Upper lobe of left lung (tissue), 6 donors: ENCODE measurements around the gene RCCD1. TPM values are rescaled to one million over a fixed set of nuclear protein-coding genes. Genes with fewer than 3 reads are reported as not detected.

Experiments
- ATAC-seq, 2 donors: fragments of 200-7000 bp; cut with Tn5 transposase; one replicate each; pipeline ENCODE4 v1.9.1; 2022; ENCODE audit warnings: mild to moderate bottlenecking in 2 of 2, moderate library complexity in 2 of 2; ENCODE audit not compliant: low FRiP score in 2 of 2
- DNase-seq, 2 donors: peaks; one replicate each; pipeline ENCODE4 v3.0.0-alpha.2; 2019 to 2020
- H3K27ac ChIP-seq, 4 donors: fragments of 200-600 bp; sonication (generic); one replicate each; pipeline ENCODE4 v1.5.1; 2016 to 2019
- H3K27me3 ChIP-seq, 4 donors: fragments of 200-600 bp; sonication (generic); one replicate each; pipeline ENCODE4 v1.5.1; 2017 to 2019
- H3K36me3 ChIP-seq, 4 donors: fragments of 200-600 bp; sonication (generic); one replicate each; pipeline ENCODE4 v1.5.1; 2016 to 2019
- H3K4me1 ChIP-seq, 4 donors: fragments of 200-600 bp; sonication (generic); one replicate each; pipeline ENCODE4 v1.5.1; 2018 to 2019
- H3K4me3 ChIP-seq, 4 donors: fragments of 200-600 bp; sonication (generic); one replicate each; pipeline ENCODE4 v1.5.1; 2017 to 2019; ENCODE audit warnings: mild to moderate bottlenecking in 2 of 4, moderate library complexity in 1 of 4
- H3K9me3 ChIP-seq, 4 donors: fragments of 200-600 bp; sonication (generic); one replicate each; pipeline ENCODE4 v1.5.1; 2018 to 2019
- EP300 ChIP-seq, 4 donors: sonication (generic); formaldehyde crosslinking; IDR thresholded peaks; one replicate each; pipeline ENCODE4 v1.5.1; 2017; ENCODE audit warnings: antibody characterized with exemption in 4 of 4, control low read depth in 2 of 4
- POLR2A ChIP-seq, 4 donors: fragments of 450-650 bp; IDR thresholded peaks; one replicate each; pipeline ENCODE4 v1.5.1; 2016 to 2017; ENCODE audit warnings: antibody characterized with exemption in 4 of 4, mild to moderate bottlenecking in 2 of 4
- POLR2AphosphoS5 ChIP-seq, 2 donors: sonication (generic); formaldehyde crosslinking; IDR thresholded peaks; one replicate each; pipeline ENCODE4 v1.5.1; 2017; ENCODE audit warnings: antibody characterized with exemption in 2 of 2
- WGBS, 2 donors: methylation state at CpG; one replicate each; pipeline ENCODE4 v1.1.5; 2017 to 2018; 5-methylcytosine and 5-hydroxymethylcytosine counted together
- total RNA-seq, 6 donors: library from RNA; depleted of rRNA in 4 of 6; stranded (reverse); fragments of >200 nt in 4 of 6; gene quantifications; one replicate each; pipeline versions ENCODE4 v1.1.0 to v1.2.1, GENCODE V29; 2016 to 2021
- TF ChIP-seq, protein P1 (sequence below), 6 experiments: fragments of 450-650 bp in 4 of 6; fragments of 200-600 bp in 2 of 6; sonication (generic) in 2 of 6; IDR thresholded peaks; one replicate each; pipeline ENCODE4 v1.5.1; 2016 to 2019; ENCODE audit warnings: antibody characterized with exemption in 6 of 6
- donor health status: DM: no; HTN: no; CAD: no; lungs with moderate emphysema.
- donor health status: DM: no; HTN: yes; CAD: no; lungs with severe emphysema.

The RCCD1 gene, protein sequence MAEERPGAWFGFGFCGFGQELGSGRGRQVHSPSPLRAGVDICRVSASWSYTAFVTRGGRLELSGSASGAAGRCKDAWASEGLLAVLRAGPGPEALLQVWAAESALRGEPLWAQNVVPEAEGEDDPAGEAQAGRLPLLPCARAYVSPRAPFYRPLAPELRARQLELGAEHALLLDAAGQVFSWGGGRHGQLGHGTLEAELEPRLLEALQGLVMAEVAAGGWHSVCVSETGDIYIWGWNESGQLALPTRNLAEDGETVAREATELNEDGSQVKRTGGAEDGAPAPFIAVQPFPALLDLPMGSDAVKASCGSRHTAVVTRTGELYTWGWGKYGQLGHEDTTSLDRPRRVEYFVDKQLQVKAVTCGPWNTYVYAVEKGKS
- total RNA-seq = 10 to 100 TPM in 2 of 6 donors, 1 to 10 TPM in 4; 3.8 to 21.0 (median 9.4) TPM

DNA sequence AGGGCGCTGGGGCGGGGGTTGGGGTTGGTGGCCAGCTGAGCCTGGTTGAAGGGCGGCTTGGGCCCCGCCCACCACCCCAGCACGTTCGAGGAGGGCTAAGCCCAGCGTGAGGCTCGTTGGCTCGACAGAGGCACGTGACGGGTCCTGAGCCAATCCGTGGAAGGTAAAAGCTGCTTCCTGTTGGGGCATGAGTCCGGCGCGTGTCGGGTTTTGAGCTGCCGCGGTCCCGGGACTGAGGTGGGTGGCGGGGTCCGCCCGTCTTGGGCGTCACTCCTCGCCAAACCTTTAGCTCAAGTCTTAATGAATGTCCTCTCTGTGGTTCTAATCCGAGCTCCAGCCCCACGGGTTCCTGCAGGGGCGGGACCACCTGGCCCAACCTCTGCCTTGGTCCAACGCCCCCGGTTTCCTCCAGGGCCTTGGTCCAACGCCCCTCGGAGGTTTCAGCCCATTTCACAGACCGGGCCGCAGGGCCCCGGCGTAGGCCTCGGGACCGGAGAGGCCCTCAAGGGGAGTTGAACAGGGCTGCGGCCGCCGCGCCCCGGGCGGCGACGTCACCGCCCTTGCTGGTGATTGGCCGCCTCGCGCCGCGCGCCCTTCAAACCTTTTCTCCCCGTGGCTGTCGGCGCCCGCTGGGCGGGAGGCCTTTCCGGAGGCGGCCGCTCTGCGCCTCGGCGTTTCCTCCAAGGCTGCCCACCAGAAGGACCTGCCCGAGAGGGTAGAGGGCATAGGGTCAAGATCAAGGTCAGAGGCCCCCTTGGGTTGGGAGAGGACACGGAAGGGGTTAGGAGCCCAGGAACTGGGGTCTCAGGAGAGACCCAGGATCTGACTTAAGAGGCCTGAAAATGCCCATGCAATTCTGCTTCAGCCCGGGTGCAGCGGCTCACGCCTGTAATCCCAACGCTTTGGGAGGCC is at the start of gene RCCD1:
RCCD1 (plus strand) TSS at position 173 of the 912 bp plus-strand sequence. CDS start 1,851 bp downstream, outside the sequence.
- DNase-seq (peak; percentile 98 to 99), ATAC-seq (peak; percentile 95 to 97)
- Histone ChIP-seq H3K4me3 (peak within 1 kb of the TSS; percentile 55 to 89 (median 74)), H3K27me3 (no peaks in the 10 kb centered on the region), H3K4me1 (peaks cover 23 to 35% (median 25%) of the 10 kb centered on the region in 4 donors), H3K9me3 (no peaks in the 10 kb centered on the region), H3K27ac (peak within 1 kb of the TSS; percentile 76 to 95 (median 87)), H3K36me3 (peaks cover 5 to 41% (median 32%) of the 10 kb centered on the region in 4 donors)
- TF ChIP-seq POLR2A (IDR thresholded peaks at IDR 0.05) (peak in 2 of 4 donors; percentile 74 to 76), EP300 (IDR thresholded peaks at IDR 0.05) (no peak), POLR2AphosphoS5 (IDR thresholded peaks at IDR 0.05) (peak; percentile 58 to 67)
- TF ChIP-seq, protein P1, sequence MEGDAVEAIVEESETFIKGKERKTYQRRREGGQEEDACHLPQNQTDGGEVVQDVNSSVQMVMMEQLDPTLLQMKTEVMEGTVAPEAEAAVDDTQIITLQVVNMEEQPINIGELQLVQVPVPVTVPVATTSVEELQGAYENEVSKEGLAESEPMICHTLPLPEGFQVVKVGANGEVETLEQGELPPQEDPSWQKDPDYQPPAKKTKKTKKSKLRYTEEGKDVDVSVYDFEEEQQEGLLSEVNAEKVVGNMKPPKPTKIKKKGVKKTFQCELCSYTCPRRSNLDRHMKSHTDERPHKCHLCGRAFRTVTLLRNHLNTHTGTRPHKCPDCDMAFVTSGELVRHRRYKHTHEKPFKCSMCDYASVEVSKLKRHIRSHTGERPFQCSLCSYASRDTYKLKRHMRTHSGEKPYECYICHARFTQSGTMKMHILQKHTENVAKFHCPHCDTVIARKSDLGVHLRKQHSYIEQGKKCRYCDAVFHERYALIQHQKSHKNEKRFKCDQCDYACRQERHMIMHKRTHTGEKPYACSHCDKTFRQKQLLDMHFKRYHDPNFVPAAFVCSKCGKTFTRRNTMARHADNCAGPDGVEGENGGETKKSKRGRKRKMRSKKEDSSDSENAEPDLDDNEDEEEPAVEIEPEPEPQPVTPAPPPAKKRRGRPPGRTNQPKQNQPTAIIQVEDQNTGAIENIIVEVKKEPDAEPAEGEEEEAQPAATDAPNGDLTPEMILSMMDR (IDR thresholded peaks at IDR 0.05) = peak in 1 of 6 experiments; percentile 31
- 3 to 5% methylated on average over 31 to 43 of the region's 69 CpGs for WGBS, 2 donors

DNA sequence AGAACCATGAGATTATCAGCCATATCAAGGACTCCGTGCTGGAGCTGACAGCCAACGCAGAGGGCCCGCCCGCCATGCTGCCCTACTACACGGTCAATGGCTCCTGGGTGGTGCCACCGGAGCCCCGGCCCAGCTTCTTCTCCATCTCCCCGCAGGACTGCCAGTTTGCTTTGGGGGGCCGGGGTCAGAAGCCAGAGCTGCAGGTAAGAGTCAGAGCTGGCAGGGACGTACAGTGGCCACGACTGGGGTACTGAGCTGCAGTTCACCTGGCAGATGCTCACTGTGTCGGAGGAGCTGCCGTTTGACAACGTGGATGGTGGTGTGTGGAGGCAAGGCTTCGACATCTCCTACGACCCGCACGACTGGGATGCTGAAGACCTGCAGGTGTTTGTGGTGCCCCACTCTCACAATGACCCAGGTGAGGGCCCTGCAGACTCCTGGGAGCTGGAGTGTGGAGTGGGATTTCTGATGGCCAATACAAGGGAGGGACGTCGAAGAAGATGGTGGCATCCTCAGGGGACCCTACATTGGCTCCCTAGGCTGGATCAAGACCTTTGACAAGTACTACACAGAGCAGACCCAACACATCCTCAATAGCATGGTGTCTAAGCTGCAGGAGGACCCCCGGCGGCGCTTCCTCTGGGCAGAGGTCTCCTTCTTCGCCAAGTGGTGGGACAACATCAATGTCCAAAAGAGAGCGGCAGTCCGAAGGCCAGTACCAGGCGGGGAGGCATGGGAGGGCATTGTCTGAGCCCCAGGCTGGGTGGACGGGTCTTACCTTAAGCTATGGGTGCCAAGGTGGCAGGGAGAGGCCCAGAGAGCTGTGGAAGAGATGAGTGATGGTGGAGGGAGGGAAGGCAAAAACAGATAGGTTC is 49.1 kb upstream of the RCCD1 start:
- ATAC-seq (no peak), DNase-seq (peak in 1 of 2 donors; percentile 16)
- peaks cover 47 to 59% (median 54%) of the 10 kb centered on the region in 4 donors for H3K36me3 ChIP-seq

DNA sequence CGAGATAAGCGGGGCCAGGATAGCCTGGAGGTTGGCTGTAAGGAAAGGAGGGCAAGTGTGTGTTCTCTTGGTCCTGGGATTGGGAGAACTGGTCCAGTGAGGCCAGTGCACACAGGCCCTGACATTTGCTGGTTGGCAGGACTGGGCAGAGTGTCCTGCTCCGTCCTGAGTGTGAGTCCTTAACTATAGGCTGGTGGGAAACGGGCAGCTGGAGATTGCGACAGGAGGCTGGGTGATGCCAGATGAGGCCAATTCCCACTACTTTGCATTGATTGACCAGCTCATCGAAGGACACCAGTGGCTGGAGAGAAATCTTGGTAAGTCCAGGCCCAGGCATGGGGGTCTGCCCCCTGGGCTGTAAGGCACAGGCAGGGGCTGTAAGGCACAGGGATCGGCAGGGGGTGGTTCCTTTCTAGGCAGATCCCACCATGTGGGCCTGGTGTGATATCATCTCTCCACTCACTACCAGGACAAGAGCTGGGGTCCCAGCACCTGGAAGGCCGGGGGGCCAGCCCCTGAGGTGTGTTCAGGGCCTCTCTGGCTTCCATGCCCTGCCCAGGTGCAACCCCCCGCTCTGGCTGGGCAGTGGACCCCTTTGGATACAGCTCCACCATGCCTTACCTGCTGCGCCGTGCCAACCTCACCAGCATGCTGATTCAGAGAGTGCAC is 48.4 kb upstream of the RCCD1 start:
- Histone ChIP-seq H3K27me3 (no peaks in the 10 kb centered on the region), H3K4me3 (no peak overlapping the region), H3K27ac (no peak overlapping the region), H3K4me1 (peaks cover 12 to 23% (median 16%) of the 10 kb centered on the region in 4 donors), H3K36me3 (peaks cover 55 to 66% (median 61%) of the 10 kb centered on the region in 4 donors), H3K9me3 (no peaks in the 10 kb centered on the region)
- no peak for TF ChIP-seq POLR2AphosphoS5 (IDR thresholded peaks at IDR 0.05)
- no peak for TF ChIP-seq POLR2A (IDR thresholded peaks at IDR 0.05)
- TF ChIP-seq, protein P1 (IDR thresholded peaks at IDR 0.05) = no peak
- no peak for TF ChIP-seq EP300 (IDR thresholded peaks at IDR 0.05)
- ATAC-seq = no peak
- peak in 1 of 2 donors; percentile 15 for DNase-seq
- 95 to 98% methylated on average over 6 to 8 of the region's 11 CpGs for WGBS, 2 donors

More for the DNA sequence above, 49.1 kb upstream of the RCCD1 start:
- whole genome bisulfite sequencing, 2 donors = 95 to 97% methylated on average over 21 to 27 of the region's 28 CpGs
- H3K4me3 ChIP-seq = no peak overlapping the region
- peaks cover 12 to 23% (median 16%) of the 10 kb centered on the region in 4 donors for H3K4me1 ChIP-seq
- H3K27me3 ChIP-seq = no peaks in the 10 kb centered on the region
- H3K27ac ChIP-seq = no peak overlapping the region
- H3K9me3 ChIP-seq = no peaks in the 10 kb centered on the region
- TF ChIP-seq, protein P1 (IDR thresholded peaks at IDR 0.05) = no peak
- TF ChIP-seq POLR2AphosphoS5 (IDR thresholded peaks at IDR 0.05) = no peak
- no peak for TF ChIP-seq POLR2A (IDR thresholded peaks at IDR 0.05)
- TF ChIP-seq EP300 (IDR thresholded peaks at IDR 0.05) = no peak
